ENCODE measurements around the gene INAFM2. TPM values are rescaled to one million over a fixed set of nuclear protein-coding genes. Genes with fewer than 3 reads are reported as not detected.
A peak's percentile ranks its signal among the peaks of the same experiment; 100 is the strongest.

INAFM2 gene
- total RNA-seq, 2 experiments from 2014 or later: 3.3 to 4.4 TPM

DNA sequence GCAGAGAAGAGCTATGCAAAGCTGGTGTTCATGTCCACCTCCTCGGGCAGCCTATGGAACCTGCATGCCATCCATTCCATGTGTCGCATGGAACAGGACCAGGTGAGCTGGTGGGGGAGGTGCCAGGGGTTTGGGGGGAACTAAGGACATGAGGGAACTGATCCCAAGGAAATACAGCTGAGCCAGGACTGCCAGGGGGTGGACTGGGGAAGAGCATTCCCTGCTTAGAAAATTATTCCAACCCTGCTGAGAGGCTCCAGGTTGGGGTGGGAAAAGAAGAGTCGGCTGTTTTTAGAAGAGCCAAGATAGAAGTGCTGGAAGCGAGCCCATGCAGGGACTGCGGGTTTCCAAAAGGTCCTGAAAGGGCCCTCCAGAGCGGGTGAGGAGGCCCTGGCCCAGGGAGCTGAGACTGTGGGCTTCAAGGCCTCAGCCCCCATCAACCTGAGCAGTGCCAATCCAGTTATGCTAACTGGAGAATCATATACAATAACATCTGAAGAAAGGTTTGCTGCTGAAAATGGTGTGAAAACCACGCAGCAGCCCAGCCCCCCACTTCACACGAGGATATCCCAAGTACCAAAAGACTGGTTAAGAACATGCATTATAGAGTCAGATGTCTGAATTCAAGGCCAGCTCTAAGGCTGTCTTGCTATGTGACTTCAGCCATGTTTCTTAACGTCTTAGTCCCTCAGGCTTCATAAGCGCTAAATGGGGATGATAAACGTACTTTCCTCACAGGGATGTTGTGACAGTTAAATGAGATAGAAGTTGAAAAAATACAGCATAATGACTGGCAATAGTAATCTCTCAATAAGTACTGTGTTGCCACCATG is 42.3 kb downstream of the INAFM2 start:
- Histone ChIP-seq H3K9me2 (ENCODE audit: insufficient read depth, low read length) (no peaks in the 10 kb centered on the region), H2AFZ (ENCODE audit: low read length) (no peak overlapping the region), H4K20me1 (ENCODE audit: insufficient read depth, low read length) (no peaks in the 10 kb centered on the region), H3K9me3 (ENCODE audit: low read length) (no peaks in the 10 kb centered on the region), H3K79me2 (ENCODE audit: insufficient read depth, low read depth, low read length) (no peaks in the 10 kb centered on the region), H3K36me3 (ENCODE audit: insufficient read depth, low read length) (no peaks in the 10 kb centered on the region), H3K4me3 (ENCODE audit: low read depth, low read length, poor library complexity, severe bottlenecking) (no peak overlapping the region), H3K27ac (ENCODE audit: low read depth, low read length, poor library complexity, severe bottlenecking) (no peak overlapping the region), H3K4me1 (ENCODE audit: insufficient read depth, low read length, poor library complexity, severe bottlenecking) (peaks cover 9% of the 10 kb centered on the region), H3K4me2 (ENCODE audit: low read length) (no peak overlapping the region)
- POLR2A ChIA-PET: no interaction called here
- TF ChIP-seq, protein P1, sequence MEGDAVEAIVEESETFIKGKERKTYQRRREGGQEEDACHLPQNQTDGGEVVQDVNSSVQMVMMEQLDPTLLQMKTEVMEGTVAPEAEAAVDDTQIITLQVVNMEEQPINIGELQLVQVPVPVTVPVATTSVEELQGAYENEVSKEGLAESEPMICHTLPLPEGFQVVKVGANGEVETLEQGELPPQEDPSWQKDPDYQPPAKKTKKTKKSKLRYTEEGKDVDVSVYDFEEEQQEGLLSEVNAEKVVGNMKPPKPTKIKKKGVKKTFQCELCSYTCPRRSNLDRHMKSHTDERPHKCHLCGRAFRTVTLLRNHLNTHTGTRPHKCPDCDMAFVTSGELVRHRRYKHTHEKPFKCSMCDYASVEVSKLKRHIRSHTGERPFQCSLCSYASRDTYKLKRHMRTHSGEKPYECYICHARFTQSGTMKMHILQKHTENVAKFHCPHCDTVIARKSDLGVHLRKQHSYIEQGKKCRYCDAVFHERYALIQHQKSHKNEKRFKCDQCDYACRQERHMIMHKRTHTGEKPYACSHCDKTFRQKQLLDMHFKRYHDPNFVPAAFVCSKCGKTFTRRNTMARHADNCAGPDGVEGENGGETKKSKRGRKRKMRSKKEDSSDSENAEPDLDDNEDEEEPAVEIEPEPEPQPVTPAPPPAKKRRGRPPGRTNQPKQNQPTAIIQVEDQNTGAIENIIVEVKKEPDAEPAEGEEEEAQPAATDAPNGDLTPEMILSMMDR (conservative IDR thresholded peaks at IDR 0.05; ENCODE audit: low read length): no peak
- TF ChIP-seq EZH2phosphoT487 (IDR thresholded peaks at IDR 0.05; ENCODE audit: borderline replicate concordance, low read depth, low read length): no peak
- DNase-seq (ENCODE audit: low spot score): no peak
- CTCF ChIA-PET (ENCODE audit: unreplicated experiment): no interaction called here
- intact Hi-C loops (cut with micrococcal nuclease; ENCODE audit: unreplicated experiment): no loop called here
- BruUV-seq (replicated peaks): no TSS peak

GRCh38 chr15:40366457-40367370 is 43.2 kb downstream of the INAFM2 start:
- no TSS peak for BruUV-seq (replicated peaks)
- H3K27ac ChIP-seq (ENCODE audit: low read depth, low read length, poor library complexity, severe bottlenecking): no peak overlapping the region
- POLR2A ChIA-PET: no interaction called here

More at GRCh38 chr15:40366457-40367370, 43.2 kb downstream of the INAFM2 start:
- Histone ChIP-seq H3K9me2 (ENCODE audit: insufficient read depth, low read length) (no peaks in the 10 kb centered on the region), H3K4me3 (ENCODE audit: low read depth, low read length, poor library complexity, severe bottlenecking) (no peak overlapping the region), H3K36me3 (ENCODE audit: insufficient read depth, low read length) (no peaks in the 10 kb centered on the region), H3K4me1 (ENCODE audit: insufficient read depth, low read length, poor library complexity, severe bottlenecking) (peaks cover 9% of the 10 kb centered on the region), H4K20me1 (ENCODE audit: insufficient read depth, low read length) (no peaks in the 10 kb centered on the region), H3K79me2 (ENCODE audit: insufficient read depth, low read depth, low read length) (no peaks in the 10 kb centered on the region), H3K4me2 (ENCODE audit: low read length) (peak overlapping the region; percentile 72; the same call in 1 of the 2 replicates), H3K9me3 (ENCODE audit: low read length) (no peaks in the 10 kb centered on the region), H2AFZ (ENCODE audit: low read length) (no peak overlapping the region)
- DNase-seq (ENCODE audit: low spot score): no peak
- intact Hi-C loops (cut with micrococcal nuclease; ENCODE audit: unreplicated experiment): no loop called here
- no peak for TF ChIP-seq EZH2phosphoT487 (IDR thresholded peaks at IDR 0.05; ENCODE audit: borderline replicate concordance, low read depth, low read length)
- TF ChIP-seq, protein P1 (conservative IDR thresholded peaks at IDR 0.05; ENCODE audit: low read length): no peak
- CTCF ChIA-PET (ENCODE audit: unreplicated experiment): no interaction called here

Measured in OCI-LY7 (cell line).